Activated T-cell treated with anti-CD3 and anti-CD28 coated beads for 1 hour (primary cell): Measurements from ENCODE around the gene WSCD2.

Experiments used
- DNase-seq: peaks from one replicate; pipeline ENCODE4 v3.0.0-alpha.2; 2020; ENCODE audit warnings: low read depth

The WSCD2 gene

DNA sequence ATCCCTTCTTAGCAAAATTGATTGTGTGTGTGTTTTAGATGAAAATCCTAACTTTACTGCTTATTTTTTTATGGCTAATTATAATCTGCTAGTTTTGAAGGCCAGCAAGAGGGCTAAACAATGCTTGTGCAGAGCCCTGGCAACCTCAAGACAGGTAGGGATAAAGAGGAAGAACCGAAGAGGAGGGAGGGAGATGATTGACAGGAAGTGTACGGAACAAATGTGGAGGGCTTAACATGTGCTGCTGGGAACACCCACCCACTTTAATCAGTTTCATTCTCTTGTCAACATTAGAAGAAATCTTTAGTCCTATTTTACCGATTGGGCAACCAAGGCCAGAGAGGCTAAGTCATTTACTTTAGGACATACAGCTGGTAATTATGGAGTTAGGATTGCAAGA is 1.4 kb upstream of the WSCD2 start:
- no peak for DNase-seq

DNA sequence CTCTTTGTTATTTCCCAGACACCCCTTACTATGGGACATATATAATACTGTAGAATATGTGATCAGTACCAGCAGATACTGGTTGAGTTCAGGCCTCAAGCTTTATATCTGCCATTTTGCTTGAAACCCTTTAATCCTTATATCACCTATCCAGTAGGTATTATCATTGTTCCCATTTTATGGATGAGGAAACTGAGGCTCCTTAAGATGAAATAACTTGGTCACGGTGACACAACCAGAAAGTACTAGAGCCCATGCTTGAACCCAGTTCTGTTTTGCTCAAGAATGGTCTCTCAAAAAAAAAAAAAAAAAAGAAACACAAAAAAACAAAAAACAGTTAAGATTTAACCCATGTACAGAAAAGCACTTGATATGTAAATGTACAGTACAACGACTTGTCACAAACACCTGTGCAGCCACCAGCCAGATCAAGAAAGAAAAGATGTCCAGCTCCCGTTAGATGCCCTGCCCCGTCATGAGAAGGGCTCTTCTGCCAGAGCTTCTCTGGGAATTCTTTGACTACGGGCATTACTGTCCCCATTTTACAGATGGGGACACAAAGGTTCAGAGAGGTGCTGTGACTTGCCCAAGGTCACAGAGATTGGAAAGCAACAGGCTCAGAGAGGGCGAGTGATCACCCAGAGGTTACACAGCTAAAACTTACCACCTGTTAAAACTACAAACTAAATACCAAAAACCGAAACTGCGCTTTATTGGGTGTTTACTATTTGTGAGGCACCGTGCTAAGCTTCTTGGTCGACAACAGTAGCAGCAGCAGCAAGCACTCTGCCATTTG is 669 bp upstream of the WSCD2 start:
- DNase-seq, result no peak

DNA sequence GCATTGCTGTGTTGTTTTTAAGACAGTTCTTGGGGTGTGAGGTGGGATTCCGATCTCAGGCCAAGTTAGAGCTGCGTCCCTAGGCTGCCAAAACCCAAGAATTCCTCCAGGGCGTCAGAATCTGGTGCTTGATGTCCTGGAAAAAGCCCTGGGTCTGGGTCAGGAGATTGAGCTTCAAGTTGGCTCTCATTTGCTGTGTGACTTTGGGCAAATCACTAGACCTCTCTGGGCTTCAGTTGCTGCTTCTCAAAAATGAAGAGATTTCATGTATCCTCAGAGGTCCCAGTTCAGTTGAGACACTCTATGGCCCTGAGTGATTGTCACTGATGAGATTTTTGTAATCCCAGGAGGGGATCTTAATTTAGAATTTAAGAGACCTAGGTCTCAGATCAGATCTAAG is 1.9 kb downstream of the WSCD2 start:
- no peak for DNase-seq

DNA sequence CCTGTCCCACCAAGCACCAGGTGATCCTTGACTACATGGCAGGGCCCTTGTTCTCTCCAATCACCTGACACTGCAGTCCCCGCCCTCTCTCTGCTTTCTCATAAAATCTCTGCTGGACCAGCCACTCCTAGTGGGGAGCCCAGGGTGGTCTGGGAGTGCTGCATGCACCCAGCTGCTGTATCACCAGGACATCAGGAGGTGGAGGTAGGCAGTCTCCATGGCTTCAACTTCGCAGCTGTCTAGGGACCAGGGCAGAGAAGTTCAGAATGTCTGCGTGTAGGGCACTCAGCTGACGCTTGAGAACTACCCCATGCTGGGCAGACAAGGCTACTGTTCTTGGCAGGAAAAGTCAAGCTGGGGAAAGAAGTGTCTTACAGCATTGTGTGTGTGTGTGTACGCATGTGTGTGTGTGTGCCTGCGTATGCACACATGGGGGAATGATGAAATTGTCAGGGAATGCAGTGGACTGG is 2.6 kb downstream of the WSCD2 start:
- DNase-seq, result no peak

DNA sequence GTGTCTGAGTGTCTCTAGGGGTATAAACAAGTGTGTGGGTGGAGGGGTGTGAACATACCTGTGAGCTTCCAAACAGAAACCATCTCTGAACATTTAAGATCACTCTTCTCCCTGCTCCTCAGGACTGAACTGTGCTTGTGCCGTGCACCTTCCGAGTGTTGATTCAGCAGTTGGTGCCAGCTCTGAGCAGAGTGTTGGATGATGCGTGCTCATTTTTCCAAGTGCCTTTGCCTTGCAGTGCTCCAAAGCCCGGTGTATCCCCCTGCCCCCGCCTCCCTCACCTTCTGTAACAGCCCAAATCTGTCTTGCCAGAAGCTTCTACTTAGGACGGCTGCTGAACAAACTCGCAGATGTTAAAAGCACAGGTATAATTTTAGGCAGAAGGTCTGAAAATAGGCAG is 4.4 kb downstream of the WSCD2 start:
- DNase-seq, result no peak

DNA sequence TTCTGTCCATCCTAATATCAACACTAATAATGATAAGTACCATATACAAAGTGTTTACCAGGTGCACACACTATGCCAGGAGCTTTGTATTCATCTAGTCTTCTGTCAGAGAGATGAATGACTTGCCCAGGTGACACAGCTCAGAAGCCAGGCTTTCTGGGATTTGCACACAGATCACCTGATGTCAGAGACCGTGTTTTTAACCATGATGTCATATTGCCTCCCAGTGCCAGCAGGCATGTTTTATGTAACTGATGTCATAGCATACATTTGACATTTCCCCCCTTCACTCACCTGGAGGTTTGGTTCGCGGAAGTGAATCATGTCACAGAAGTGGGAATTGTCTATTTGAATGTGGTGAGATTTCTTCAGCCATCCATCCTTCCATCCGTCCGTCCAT is 5.7 kb downstream of the WSCD2 start:
- DNase-seq, result no peak

DNA sequence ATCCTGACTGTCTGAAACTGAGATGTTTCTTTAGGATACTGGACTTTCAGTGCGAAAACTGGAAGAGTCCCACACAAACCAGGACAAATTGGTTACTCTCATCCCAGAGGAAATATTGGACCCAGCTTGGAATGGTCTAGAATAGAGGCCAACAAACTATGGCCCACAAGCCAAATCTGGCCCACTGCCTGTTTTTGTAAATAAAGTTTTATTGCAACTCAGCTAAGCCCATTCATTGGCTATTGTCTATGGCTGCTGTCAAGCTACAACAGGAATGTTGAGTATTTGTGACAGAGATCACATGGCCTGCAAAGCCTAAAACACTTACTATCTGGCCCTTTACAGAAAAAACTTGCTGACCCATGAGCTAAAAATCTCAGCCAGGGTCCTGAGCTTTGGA is 6.5 kb downstream of the WSCD2 start:
- DNase-seq, result no peak

DNA sequence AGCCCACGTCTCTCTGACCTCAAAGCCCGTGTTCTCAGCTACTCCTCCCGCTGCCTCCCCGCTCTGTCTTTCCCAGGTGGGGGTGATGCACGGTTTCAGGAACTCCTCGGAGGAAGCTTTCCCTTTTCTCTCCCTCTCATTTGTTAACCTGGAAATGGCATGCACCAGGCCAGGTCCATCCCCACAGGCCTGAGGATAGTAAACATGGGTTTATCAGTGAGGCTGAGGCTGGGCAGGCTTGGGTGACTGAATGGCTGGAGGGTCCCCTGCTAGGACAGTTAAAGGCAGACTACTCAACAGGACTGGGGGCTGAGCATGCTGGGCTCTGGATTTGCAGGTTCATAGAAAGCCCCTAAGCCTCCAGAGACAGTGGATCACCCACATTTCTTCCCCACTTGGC is 7.6 kb downstream of the WSCD2 start:
- no peak for DNase-seq

DNA sequence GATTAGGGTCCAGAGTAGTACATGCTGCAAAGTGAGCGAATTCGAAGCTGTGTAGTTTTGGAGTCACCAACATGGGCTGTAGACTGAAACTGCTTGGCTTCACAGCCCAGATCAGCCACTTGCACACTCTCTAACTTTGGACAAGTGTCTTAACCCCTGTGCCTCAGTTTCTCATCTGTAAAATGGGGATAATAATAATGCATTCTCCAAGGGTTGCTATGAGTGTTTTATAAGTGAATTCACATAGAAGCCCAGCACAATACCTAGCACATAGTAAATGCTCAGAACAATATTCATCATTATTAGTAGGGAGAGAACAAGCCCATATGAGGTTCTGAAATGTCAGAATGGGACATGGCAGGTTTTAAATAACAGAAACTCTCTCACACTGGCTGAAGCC is 10.4 kb downstream of the WSCD2 start:
- no peak for DNase-seq

DNA sequence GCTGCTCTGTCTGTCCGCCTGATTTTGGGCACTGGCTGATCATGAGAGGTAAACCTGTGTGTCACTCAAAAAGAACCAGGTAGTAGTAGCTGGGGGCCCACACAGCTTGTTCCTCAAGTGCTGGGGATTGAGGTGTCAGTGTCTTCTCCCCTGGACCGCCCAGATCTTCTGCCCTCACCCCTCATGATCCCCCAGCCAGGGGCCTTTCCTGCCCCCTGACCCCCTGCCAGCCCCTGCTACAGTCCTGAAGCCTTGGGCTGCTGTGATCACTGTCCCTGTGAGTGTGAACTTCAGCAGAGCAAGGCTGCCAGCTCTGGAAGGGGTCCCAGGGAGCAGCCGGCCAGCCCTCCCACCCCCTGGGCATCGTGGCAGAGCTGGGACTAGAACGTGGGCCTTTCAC is 11.4 kb downstream of the WSCD2 start:
- no peak for DNase-seq

DNA sequence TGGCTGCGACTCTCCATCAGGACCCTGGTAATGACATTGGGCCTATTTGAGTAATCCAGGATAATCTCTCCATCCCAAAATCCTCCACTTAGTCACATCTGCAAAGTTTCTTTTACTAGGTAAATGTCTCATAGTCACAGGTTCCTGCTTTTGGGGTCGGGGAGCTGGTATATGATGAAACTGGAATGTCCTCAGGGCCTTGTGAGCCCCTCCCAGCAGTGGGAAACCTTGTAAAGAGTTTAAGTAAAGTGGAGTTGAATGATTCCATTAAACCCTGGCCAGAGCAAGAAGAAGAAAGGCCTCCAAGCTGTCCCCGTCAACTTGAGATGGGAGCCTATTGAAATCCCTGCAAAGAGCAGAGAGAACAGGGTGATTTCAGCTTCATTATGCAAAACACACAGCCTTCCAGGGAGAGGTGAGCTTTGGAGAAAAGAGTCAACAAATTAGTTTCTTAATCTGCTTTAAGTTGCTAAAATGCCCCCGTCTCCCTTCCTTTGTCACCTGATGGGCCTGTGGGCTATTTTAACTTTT is 12.6 kb downstream of the WSCD2 start:
- no peak for DNase-seq

DNA sequence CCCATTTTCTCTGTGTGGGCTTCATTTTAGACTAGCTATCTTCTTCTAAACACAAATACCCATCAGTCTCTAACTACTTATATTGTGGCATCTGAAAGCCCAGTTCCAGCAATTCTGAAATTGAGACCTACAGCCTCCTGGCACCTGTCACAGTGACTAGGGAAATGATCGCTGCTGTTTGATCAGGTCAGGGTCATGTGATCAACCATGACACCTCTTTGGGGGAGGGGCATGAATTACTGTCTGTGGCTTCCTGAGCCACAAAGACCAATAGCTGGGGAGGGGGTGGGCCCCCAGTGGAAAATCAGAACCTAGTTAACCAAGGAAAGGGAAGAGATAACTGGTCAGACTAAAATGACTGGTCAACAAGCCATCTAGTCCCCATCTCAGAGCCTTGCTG is 14.1 kb downstream of the WSCD2 start:
- DNase-seq, result no peak

DNA sequence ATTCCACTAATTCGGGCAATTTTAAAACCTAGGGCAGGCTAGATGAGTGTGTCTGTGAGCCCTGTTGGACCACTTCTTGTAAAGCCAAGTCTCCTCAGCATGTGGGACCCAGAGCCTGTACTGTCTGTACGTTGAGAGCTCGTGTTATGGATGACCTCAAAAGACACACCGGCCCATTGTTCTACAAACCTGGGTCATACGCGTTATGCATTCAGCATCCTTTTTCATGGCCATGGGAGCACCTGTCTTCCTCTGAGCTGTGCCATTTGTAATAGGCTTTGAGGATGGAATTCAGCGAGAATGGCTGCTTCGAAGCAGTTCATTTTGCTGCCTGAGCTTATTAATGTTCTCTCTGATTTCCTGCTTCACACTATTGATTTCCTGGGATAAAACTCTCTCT is 15.0 kb downstream of the WSCD2 start:
- no peak for DNase-seq

DNA sequence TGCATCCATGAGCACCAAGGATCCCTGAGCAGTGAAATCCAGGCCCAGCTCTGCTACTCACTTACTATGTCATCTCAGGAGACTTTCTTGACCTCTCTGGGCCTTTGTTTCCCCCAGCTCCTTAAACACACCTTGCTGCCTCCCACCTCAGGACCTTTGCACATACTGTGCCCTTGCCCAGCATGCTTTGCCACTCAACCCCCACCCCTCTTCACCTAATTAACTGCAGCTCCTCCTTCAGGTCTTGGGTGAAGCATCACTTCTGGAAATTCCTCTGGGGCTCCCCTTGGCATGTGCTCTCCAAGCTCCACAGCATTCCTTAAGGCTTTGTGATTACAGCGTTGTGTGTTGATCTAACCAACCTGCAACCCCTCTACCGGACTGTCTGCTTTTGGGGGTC is 15.9 kb downstream of the WSCD2 start:
- DNase-seq, result no peak

DNA sequence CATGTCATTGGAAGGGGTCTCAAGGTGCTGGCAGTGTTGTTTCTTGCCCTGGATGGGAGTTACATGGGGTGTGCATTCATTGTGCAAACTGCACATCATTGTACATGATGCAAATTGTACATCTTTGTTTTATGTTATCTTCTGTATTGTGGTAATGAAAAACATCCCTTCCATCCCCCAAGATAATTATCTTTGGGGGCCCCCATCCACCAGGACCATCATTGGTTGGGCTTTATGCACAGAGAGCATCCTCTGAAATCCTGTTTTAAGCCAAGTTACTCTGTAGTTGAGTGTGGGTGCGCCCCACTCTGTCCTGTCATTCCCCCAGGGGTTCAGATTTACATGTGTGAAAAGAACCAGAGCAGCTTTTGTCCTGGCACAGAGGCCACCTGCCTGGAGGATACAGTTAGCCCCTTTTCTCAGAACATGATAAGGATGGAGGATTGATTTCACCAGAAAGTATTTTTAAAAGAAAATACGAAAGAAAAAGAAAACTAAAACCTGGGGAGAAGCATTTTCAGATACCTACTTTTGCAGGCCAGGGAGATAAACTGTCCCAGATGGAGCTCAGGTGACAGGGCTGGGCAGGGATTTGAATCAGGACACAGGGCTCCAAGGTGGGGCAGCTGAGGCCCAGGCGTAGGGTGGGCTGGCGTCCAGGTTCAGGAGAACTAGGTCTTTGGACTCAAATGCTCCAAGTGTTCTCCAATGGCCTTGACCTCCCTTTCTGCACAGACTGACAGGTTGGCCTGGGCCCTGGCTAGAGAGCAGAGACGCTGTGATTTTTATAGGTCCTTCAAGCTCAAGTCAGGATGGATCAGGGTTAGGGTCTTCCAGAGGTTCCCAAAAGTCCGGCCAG is 17.2 kb downstream of the WSCD2 start:
- DNase-seq, result no peak

DNA sequence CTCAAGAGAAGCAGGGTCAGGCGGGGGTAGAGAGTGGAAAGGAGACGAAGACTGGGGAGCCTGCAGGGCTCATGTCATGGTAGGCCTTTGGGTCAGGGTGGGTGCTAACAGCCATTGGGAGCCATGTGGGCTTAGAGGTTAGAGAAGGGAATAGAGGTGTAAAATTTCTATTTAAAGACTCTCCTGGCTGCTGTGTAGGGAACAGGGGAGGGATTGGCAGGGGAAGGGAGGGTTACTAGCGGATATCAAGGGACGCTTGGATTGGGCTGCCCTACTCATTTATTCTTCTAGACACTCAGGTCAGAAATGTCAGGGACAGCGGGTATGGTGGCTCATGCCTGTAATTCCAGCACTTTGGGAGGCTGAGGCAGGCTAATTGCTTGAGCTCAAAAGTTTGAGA is 18.2 kb downstream of the WSCD2 start:
- no peak for DNase-seq

DNA sequence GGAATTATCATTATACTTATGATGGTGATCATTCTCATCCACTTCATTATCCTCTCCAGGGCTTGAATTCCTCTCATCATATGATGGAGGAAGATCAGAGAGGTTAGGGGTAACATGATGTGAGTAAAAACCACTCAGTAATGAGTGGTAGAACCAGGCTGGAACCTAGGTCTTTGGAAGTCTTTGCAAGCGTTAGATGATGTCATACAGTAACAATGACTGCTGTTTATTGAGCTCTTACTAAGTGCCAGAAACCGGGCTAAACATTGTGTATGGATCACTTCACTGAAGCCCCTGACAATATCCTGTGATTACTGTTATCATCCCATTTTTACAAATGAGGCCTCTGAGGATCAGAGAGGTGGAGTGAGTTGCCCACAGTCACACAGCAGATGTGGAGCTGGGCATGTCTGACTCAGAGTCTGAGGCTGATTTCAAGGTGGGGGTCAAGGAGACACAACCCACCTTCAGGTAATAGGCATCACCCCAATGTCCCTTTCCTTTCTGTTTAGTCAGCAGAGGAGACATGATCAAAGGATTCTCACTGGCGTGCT is 19.5 kb downstream of the WSCD2 start:
- DNase-seq, result no peak

DNA sequence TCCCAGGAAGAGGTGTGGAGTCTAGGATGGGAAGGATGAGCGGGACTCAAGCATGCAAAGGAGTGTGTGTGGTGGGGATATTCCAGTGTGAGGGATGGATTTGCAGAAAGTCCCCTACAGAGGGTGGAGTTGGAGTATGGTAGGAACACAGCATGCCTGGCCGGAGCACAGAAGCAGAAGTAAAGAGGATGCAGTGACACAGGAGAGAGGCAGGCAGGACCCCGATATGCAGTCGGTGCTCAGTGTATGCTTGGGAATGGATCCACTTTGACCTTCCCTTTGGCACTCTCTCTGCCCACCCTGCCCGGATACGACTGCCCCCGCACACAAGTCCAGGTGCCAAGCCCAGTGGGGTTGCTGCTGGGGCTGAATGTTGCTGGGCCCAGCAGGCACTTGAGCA is 21.3 kb downstream of the WSCD2 start:
- no peak for DNase-seq

DNA sequence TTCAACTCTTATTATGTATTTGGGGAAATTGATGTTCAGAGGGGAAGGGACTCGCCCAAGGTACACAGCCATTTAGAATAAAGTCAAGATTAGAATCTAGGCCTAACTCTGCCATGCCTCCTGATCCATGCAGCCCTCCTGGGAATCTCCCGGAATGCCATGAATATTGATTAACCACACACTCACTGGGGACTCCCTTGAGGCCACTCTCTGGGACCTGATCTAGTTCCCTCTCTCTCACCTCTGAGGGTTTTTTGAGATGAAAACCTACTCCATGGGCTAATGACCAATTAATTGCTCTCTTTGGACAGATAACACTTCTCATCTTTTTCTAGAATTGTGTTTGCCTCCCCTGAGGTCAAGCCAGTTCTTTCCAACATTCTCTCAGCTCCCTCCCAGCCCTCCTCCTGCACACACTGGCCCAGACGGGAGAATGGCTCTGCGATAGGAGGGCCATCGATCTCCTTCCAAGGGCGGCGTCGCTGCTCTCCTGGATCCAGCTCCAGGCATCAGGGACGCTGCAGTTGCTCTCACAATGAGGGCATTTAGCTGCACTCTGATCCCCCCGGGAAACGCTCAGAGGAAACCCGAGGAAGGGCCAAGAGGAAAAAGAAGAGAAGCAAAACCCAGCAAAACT is 22.6 kb downstream of the WSCD2 start:
- DNase-seq, result no peak

DNA sequence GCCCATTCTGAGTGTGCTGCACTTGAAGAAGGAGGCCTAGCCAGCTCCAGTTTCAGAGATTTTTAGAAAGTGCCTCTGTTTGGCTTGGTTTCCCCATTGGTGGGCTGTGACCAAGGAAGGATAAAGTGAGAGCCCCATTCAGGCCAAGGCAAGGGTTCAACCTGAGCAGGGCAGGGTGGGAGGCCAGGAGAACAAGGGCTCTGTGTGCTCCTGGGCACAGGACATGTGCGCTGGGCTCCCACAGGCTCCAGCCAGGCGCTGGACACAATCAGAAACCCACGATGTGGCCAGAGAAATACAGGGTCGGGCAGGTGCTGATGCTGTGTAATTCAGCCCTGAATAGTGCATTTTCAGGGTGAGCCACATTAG is 23.1 kb downstream of the WSCD2 start:
- DNase-seq, result no peak

DNA sequence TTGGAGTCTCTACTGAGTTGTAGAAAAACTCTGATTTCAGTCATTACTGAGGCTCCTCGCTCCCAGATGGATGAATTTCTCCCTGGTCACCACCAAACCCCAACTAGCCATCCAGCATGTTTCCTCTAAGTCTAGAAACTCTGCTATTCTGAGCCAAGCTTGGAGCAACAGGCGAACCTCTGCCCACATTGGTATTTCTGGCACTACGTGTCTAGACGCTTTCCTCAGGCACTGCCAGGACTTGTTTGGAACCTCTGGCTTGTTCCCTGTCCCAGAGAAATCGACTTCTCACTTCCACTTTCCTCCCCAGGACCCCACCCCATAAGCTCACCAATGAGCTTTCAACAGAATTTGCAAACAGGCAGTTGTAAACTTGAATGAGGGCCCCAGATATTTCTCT is 27.6 kb downstream of the WSCD2 start:
- no peak for DNase-seq

DNA sequence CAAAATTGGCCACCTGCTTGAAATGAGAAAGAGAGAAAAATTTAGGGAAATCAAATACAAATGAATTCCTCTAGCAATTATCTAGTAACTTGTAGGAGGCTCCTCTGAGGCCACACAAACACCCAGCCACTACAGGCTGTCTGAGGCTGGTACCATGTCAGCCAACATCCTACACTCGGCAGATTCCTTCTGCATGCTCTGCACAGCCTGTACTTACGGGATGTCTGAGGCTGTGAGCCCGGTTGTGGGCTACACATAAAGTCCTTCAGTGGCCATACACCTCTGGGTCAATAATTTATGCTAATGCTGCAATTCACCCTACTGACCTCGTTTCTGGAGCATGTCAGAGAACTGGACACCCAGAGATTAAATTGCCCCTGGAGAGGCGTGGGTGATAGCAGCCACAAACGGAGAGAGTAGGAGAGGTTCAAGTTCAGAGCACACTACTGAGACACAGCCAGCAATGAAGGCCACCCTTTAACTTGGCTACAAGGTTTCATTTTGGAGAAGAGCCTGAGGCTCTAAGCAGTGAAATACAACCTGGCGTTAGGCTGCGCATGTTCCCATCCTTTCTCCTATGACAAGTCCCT is 28.9 kb downstream of the WSCD2 start:
- DNase-seq, result no peak
